Erythroblast (primary cell): ENCODE measurements around the gene ADGRG4.

Source experiments
- GATA1 ChIP-seq: IDR thresholded peaks from 2 replicates; pipeline ENCODE4 v1.6.1; 2011; ENCODE audit warnings: low read depth, mild to moderate bottlenecking, control low read depth, low read length, moderate library complexity
- POLR2A ChIP-seq: IDR thresholded peaks from 2 replicates; pipeline ENCODE4 v1.6.1; 2011; ENCODE audit warnings: mild to moderate bottlenecking, low read length

- TF ChIP-seq POLR2A (no peak), GATA1 (no peak)
These were observed 146.5 kb downstream of the ADGRG4 start for GRCh38 chrX:136447308-136447707.
